ENCODE measurements around the gene EPHA5. TPM values are rescaled to one million over a fixed set of nuclear protein-coding genes. Genes with fewer than 3 reads are reported as not detected.
A peak's percentile ranks its signal among the peaks of the same experiment; 100 is the strongest.

Gene EPHA5
- total and polyA plus RNA-seq, 2 experiments from 2014 or later = 0.15 TPM; not detected in 1

DNA sequence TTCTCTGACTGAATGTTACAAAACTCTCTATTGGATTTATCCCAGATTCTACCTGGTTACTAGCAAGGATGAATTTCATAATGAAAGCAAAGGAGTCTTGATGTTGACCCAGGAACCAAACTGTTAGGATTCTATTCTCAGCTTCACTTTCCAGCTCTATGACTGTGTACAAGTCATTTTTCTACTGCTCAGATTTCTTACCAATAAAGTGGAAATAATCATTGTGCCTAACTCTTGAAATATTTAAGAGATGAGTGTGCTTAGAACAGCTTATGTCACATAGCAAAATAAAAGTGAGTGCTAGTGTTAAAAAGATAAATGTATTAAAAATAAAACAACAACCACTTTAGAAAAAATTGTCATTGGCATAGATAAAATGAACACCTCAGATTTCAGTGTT, 45.6 kb downstream of the EPHA5 start:
- Histone ChIP-seq H3K9me3 (ENCODE audit: low read depth) (no peaks in the 10 kb centered on the region), H3K4me3 (no peak overlapping the region), H3K36me3 (no peaks in the 10 kb centered on the region), H3K27me3 (no peaks in the 10 kb centered on the region), H3K4me1 (ENCODE audit: low read depth) (no peaks in the 10 kb centered on the region), H3K27ac (no peak overlapping the region)
- DNase-seq (ENCODE audit: low read depth in 1 of 2, low spot score in 1 of 2) = no peak
- TF ChIP-seq, protein P1, sequence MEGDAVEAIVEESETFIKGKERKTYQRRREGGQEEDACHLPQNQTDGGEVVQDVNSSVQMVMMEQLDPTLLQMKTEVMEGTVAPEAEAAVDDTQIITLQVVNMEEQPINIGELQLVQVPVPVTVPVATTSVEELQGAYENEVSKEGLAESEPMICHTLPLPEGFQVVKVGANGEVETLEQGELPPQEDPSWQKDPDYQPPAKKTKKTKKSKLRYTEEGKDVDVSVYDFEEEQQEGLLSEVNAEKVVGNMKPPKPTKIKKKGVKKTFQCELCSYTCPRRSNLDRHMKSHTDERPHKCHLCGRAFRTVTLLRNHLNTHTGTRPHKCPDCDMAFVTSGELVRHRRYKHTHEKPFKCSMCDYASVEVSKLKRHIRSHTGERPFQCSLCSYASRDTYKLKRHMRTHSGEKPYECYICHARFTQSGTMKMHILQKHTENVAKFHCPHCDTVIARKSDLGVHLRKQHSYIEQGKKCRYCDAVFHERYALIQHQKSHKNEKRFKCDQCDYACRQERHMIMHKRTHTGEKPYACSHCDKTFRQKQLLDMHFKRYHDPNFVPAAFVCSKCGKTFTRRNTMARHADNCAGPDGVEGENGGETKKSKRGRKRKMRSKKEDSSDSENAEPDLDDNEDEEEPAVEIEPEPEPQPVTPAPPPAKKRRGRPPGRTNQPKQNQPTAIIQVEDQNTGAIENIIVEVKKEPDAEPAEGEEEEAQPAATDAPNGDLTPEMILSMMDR (IDR thresholded peaks at IDR 0.05; ENCODE audit: low read depth, low read length) = no peak

DNA sequence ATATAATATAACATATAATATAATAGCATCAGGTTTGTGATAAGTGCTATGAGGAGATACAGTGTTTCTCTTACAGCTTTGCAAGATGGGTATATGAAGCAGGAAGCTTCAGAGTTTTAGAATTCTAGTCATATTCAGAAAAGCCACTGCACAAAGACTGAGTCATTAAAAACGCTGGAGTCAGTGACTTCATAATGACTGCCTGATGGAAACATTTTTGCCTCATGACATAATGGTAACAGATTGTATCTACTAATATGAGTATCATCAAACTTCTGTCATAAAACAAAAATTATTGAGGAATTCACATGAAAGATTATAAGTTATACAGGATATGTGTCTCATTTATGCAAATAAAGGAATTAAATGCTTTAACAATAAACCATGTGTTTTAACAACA, 46.8 kb downstream of the EPHA5 start:
- Histone ChIP-seq H3K27ac (no peak overlapping the region), H3K4me3 (no peak overlapping the region), H3K9me3 (ENCODE audit: low read depth) (no peaks in the 10 kb centered on the region), H3K36me3 (no peaks in the 10 kb centered on the region), H3K4me1 (ENCODE audit: low read depth) (no peaks in the 10 kb centered on the region), H3K27me3 (no peaks in the 10 kb centered on the region)
- peak in 1 of 2 donors; percentile 26 for DNase-seq (ENCODE audit: low read depth in 1 of 2, low spot score in 1 of 2)
- TF ChIP-seq, protein P1 (IDR thresholded peaks at IDR 0.05; ENCODE audit: low read depth, low read length) = no peak

DNA sequence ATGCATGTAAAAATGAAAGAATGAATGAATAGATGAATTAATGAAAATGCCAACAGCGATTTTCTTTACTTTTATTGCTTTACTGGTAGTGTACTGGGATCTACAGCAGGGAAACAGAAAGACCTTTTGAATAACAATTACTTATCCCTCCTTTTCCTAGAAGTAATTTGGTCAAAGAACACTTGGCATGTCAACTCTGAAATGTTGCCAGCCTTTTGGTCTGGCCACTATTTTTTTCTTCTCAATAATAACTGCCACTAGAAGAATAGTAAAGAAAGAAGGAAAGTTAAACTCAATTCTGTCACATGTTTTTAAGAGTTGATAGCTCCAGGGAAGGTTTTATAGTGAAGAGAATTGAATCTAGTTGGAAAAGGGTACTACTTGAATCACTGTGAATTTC, 52.9 kb downstream of the EPHA5 start:
- H3K27ac ChIP-seq = no peak overlapping the region
- DNase-seq (ENCODE audit: low read depth in 1 of 2, low spot score in 1 of 2) = no peak
- H3K9me3 ChIP-seq (ENCODE audit: low read depth) = no peaks in the 10 kb centered on the region
- TF ChIP-seq, protein P1 (IDR thresholded peaks at IDR 0.05; ENCODE audit: low read depth, low read length) = no peak
- no peaks in the 10 kb centered on the region for H3K36me3 ChIP-seq
- no peaks in the 10 kb centered on the region for H3K27me3 ChIP-seq
- H3K4me1 ChIP-seq (ENCODE audit: low read depth) = no peaks in the 10 kb centered on the region
- H3K4me3 ChIP-seq = no peak overlapping the region

GRCh38 chr4:65604515-65604914, 65.8 kb downstream of the EPHA5 start:
- Histone ChIP-seq H3K9me3 (ENCODE audit: low read depth) (no peaks in the 10 kb centered on the region), H3K36me3 (no peaks in the 10 kb centered on the region), H3K4me3 (no peak overlapping the region), H3K27me3 (no peaks in the 10 kb centered on the region), H3K27ac (no peak overlapping the region), H3K4me1 (ENCODE audit: low read depth) (no peaks in the 10 kb centered on the region)
- no peak for DNase-seq (ENCODE audit: low read depth in 1 of 2, low spot score in 1 of 2)
- TF ChIP-seq, protein P1 (IDR thresholded peaks at IDR 0.05; ENCODE audit: low read depth, low read length) = no peak

- no peak for DNase-seq (ENCODE audit: low read depth in 1 of 2, low spot score in 1 of 2)
- Histone ChIP-seq H3K27ac (no peak overlapping the region), H3K27me3 (no peaks in the 10 kb centered on the region), H3K4me1 (ENCODE audit: low read depth) (no peaks in the 10 kb centered on the region), H3K9me3 (ENCODE audit: low read depth) (no peaks in the 10 kb centered on the region), H3K36me3 (no peaks in the 10 kb centered on the region), H3K4me3 (no peak overlapping the region)
- TF ChIP-seq, protein P1 (IDR thresholded peaks at IDR 0.05; ENCODE audit: low read depth, low read length) = no peak
These were observed 69.6 kb downstream of the EPHA5 start for GRCh38 chr4:65600656-65601055.

DNA sequence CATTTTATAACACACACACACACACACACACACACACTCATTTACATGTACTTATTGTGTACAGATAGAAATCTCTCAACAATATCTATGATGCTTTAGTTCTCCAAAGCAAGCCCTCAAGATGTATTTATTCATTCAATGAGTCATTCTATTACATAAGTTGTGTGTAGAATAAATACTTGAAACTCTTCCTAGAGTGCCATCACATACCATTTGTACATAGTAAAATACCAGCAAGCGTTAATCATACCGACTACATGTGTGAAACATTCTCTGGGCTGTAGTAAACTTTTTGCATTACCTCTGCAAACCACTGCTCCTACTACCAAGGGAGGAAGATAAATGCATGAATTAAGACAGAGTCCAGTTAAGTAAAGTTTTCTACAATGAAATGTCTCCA, 70.9 kb downstream of the EPHA5 start:
- Histone ChIP-seq H3K4me3 (no peak overlapping the region), H3K27me3 (no peaks in the 10 kb centered on the region), H3K36me3 (no peaks in the 10 kb centered on the region), H3K9me3 (ENCODE audit: low read depth) (no peaks in the 10 kb centered on the region), H3K27ac (no peak overlapping the region), H3K4me1 (ENCODE audit: low read depth) (no peaks in the 10 kb centered on the region)
- TF ChIP-seq, protein P1 (IDR thresholded peaks at IDR 0.05; ENCODE audit: low read depth, low read length) = no peak
- no peak for DNase-seq (ENCODE audit: low read depth in 1 of 2, low spot score in 1 of 2)
